Measurements from ENCODE around the gene CTNND2.
"Not testable (repeated sequence)": the region's sequence is repeated elsewhere in the genome, so short reads cannot be mapped to it uniquely, and the experiment has no call there.

Gene CTNND2

DNA sequence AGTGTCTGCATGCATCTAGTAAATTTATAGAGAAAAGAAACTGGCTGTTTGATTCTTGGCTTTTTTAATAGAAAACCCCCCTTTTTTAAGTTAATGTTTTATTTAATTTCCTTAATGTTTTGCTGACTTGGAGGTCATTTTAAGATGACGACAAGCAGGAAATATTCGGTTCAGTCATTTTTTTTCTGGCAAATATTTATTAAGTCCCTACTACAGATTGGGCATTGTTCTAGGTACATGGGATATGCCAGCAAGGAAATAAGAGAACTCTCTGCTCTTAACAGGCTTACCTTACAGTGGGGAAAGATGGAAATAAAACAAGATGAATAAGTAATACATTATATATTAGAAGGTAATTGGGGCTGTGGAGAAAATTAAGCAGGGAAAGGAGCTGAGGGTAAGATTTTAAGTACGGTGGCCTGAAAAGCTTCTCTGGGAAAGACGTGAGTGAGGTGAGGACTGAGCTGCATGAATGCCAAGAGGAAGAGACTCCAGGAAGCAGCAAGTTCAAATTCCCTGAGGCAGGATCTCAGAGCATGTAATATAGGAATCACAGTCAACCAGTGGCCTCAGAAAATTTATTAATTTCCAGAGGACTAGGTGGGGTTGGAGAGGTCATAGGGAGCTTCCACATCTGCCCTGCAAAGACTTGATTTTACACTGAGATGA is 827.2 kb downstream of the CTNND2 start:
- DNase-seq (ENCODE audit: low spot score) = no peak

DNA sequence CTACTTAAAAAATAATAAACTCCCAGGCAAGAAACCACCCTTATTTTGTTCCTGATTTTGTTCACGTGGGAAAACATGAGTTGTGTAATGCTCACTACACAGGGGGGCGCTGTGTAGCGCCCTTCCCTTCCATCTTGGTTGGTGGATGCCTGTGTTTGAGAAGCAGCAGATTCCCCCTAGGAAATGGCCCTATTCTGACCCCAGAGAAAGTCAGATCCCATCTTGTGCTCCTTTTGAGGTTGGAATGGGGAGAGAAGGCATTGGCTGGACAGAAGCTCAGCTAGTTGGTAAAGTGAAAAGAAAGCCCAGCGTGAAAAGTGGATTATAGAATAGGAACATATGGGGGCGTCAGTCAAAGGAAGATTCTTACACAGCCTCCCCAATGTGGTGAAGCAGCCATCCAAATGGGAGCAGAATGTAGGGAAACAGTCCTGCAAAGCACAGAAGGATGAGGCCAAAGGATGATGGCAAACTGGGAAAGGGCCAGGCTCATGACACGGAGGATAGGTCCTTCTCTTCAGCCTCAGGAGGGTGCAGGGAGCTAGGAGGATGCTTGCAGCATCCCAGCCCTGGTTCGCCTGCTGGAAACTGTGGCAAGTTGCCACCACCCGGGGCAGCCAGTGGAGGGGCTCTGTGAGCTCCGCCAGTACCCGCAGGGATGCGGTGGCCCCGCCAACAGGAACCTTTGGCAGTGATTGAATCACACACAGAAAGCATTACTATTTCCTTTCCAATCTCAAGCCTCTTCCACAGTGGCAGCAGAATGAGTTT is 829.0 kb downstream of the CTNND2 start:
- DNase-seq (ENCODE audit: low spot score) = no peak

DNA sequence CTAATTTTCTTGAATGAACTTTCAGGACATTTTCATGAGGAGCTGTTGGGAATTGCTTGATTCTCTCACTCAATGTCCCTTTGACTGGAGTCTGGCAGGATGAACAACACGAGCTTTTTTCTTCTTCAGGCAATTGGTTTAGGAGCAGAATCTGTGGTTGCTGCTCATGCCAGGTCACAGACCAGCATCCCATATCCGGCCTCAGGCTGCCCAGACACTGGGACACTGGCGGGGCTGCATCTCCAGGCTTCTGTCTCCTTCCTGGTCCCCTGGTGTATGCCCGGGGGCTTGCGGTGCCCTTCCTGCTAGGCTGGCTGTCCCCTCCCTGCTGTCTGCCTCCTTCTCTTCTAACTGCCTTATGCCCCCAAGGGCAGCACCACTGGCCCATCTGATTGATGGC is 831.7 kb downstream of the CTNND2 start:
- DNase-seq (ENCODE audit: low spot score) = no peak

DNA sequence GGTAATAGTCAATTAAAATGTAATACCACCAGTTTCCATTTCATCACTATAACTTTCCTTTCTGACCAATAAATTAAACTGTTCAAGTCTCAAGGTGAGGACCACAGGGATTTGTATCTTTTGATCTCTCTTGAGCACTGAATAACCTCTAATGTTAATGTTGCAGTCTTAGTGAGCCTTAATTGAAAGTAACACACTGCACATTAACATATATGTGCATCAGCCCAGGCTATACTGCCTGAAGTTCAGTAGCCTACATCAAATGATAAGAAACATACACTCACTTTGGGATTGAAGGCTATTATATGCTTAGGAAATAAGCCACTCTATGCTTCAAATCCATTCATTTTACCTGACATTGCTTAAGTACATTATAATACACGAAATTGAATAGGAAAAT is 832.2 kb downstream of the CTNND2 start:
- no peak for DNase-seq (ENCODE audit: low spot score)

DNA sequence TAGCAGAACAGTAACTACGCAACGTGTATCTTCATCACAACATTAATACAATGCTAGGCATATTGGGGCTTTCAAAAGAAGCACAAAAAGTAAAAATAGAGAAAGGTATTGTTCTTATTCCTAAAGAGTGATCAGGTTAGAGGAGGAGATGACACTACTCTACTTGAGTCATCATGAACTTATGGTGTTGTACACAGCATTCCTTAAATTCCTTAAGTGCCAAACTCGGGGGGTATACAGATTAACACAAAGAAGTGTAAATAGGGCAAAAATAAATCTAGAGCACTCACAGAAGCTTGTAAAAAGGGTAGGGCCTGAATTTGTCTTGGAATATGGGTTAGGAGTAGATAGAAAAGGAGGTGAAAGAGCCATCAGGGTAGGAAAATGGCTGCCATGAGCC is 835.2 kb downstream of the CTNND2 start:
- no peak for DNase-seq (ENCODE audit: low spot score)

DNA sequence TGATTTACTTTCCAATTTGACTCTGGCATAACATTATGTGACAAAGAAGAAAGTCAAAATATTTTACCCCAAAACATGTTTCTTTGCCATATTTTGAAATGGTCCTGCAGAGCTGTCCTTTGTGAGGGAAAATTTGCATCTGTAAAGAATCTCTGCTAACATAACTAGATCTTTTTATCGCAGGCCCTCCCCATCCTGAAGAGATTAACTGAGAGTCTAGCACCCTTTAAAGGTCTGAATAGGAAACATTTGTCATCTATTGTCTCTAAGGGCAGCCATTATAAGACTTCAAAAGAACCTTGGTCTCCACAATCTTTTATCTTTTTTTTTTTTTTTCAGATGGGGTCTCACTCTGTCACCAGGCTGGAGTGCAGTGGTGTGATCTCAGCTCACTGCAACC is 838.5 kb downstream of the CTNND2 start:
- DNase-seq (ENCODE audit: low spot score) = not testable (repeated sequence)

DNA sequence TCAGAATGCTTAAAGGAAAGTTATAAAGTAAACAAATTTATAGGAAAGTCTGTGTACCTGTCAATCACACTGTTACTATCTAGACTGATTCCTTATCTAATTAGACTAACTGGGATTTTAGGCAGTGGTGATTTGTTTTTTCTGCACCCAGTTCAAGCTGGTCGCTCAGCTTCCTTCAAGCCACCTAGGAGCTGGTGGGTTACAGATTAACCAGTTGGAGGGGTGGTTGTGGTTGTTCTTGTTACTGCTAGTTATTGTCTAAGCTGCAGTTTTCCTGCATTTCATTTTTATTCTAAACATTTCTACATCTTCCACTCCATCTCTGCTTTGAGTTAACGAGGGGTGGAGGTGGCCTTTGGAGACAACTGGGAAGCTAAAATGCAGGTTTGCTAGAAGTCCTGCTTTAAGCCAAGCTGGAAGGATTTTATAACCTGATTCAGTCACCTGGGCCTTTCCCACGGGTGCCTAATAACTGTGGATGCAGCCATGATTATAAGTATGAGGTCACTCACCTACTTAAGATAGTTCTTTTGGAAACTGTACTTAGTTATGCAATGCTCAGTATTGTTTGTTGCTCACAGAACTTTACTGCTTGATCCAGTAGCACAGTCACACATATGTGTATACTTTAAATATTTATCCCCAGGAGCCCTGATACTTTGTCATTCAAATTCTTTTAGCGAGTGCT is 839.3 kb downstream of the CTNND2 start:
- DNase-seq (ENCODE audit: low spot score) = no peak

DNA sequence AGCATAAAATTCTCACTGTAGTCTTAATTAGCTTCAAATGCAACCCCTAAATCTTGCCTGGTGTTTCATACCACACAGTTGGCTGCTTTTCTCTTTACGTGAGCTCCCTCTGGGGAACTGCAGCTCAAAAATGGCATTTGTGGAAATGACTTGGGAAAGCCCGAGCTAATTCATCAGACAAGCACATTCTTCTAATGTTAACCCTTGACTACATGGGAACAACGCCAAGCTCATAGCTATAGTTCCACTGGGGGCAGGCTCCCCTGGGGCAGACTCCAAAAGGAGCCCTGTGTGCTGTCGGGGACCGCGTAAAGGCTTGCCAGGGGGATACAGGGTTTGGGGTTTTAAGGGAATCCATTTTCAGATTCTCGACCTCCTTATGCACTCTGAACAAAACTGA is 841.8 kb downstream of the CTNND2 start:
- DNase-seq (ENCODE audit: low spot score) = no peak

DNA sequence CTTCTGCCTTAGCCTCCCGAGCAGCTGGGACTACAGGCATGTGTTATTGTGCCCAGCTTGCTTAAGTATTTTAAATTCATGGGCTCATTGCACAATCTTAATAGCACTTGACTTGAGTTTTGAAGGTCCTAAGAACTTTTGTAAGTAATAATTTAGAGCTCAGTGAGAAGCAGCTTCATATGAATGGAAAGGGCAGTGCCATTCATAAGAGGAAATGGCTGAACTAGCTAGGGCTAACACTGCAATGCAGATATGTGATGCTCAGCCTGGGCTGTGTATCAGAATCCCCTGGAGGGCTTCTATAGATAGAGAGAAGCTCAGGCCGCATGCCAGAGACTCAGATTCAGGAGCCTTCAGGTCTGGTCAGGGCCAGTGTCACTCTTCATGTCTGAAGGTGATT is 847.7 kb downstream of the CTNND2 start:
- DNase-seq (ENCODE audit: low spot score) = no peak

DNA sequence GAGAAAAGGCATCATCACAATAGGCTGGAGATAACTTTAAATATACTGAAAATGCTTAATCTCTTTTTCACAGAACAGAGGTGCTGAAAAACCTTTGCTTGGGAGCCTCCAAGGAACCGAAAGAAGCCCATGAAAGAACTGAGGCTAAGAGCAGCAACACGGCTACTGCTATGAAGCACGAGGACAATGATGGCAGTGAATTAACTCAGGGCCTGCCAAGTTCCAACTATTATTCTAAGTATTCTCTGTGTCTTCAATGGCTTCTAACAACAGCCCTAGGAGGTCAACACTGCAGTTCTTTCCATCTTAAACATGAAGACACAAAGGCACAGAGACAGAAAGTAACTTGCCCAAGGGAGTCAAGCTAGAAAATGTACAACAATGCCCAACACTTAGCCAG is 850.2 kb downstream of the CTNND2 start:
- DNase-seq (ENCODE audit: low spot score) = no peak

DNA sequence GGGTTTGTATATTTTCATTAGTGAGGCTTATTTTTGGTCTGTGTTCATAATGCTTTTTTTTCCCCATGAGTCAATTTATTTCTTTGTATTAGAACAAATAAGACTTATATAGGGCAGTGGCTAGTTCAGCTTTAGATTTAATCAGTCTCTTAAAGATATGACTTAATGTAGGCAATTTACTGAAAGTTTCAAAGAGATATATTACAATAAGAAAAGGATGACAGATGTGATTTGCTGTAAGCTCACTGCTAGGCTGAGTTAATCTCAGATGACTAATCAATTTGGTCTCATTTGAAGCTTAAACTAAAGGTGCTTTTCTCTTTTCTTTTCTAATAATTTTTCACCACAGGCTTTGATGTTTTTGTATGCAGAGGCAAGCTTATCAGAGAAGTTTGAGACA is 851.4 kb downstream of the CTNND2 start:
- DNase-seq (ENCODE audit: low spot score) = no peak

DNA sequence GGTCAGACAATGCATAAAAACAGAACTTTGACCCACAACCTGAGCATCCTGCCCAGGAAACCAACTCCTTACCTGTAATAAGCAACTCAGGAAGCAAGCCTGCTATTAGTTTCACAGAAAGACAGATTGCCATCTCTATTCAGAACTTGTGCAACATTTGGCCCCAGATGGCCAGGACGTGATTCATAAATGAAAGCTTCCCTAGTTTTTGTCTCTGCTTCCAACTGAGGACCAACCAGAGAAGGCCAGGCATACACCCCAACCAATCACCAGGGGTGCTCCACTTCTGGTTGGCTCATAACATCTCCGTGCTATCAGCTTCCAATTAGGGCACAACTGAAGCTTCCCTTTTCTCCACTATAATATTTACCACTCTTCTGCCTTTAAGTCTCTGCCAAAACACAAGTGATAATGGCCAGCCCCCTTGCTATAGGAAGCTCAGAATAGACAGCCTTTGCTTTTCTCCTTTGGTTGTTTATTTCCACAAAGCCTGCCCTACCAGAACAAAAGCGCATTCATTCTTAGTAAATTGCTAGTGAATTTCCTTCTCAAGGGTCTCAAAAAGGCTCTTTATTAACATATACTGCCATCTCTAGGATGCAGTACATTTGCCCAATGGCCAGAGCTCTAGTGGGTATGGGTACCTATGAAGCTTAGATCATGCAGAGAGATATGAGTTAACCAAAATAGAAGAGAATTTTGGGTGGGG is 853.5 kb downstream of the CTNND2 start:
- no peak for DNase-seq (ENCODE audit: low spot score)

DNA sequence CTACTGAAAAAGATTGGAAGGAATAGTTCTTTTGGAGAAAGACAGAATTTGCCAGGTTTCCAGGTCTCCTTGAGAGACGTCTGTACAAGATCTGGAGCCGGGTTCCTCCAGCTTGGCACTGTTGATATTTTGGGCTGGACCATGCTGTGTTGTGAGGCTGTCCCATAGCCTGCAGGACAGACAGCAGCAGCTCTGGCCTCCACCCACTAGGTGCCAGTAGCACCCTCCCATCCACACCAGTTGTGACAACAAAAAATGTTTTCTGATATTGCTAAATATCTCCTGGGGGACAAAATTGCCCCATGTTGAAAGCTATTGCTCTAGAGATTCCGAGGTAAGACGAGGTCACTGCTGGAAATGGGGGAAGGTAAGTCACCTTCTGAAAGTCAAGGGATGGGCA is 855.5 kb downstream of the CTNND2 start:
- DNase-seq (ENCODE audit: low spot score) = no peak

DNA sequence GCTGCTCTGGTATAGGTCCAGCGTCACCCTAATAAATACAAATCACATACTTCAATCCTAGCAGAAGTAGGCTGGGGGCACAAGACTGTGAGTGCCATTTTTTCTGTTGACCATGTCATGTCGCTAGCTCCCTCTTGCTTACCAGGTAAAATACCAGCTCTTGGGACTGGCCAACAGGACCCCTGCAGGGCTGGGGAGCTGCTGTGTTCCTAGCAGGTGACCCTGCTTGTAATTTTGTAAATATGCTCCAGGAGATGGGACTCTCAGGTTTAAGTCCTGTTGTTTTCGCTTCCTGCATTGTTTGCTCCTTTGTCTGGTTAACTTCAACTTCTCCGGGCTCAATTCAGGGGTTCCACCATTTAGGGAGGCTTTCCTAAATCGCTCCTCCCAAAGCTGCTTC is 856.6 kb downstream of the CTNND2 start:
- no peak for DNase-seq (ENCODE audit: low spot score)

DNA sequence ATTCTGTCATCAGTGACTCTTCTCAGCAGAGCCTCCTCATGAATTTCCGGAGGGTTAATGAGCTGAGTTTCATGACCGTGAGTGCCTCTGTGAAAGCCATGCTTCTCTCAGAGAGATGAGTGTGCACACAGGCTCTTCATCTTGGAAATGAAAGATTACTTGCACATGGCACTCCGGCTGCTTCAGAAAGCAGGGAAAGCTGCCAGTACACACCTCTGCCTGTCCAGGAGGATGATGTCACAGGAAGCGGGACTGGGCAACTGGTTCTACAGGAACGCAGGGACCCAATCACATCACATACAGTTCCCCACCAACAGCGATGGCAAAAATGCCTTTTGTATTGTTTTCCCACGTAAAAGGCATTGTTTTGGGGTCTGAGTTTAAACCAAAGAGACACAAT is 857.2 kb downstream of the CTNND2 start:
- DNase-seq (ENCODE audit: low spot score) = no peak

DNA sequence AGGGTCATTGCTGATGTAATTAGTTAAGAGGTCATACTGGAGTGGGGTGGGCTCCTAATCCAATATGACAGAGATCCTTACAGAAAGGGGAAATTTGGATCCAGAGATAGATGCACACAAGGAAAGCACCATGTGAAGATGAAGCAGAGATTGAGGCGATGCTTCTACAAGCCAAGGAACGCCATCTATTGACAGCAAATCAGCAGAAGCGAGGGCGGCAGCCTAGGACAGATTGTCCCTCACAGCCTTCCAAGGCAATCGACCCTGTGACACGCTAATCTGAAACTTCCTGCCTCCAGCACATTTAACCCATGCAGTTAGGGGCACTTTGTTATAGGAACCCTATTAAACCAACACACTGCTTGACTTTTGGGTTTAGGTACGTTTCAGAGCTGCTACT is 858.1 kb downstream of the CTNND2 start:
- no peak for DNase-seq (ENCODE audit: low spot score)

DNA sequence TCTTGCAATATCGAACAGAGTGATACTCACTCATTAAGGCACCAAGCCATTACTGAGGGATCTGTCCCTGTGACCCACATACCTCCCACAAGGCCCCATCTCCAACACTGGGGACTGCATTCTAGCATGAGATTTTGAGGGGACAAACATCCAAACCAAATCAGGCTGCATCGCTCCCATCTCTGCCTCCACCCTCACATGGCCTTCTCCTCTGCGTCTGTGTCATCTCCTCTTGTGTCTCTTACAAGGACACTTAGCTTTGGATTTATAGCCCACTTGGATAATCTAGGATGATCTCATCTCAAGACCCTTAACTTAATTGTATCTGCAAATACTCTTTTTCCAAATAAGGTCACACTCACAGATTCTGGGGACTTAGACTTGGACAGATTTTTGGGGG is 858.8 kb downstream of the CTNND2 start:
- DNase-seq (ENCODE audit: low spot score) = no peak

DNA sequence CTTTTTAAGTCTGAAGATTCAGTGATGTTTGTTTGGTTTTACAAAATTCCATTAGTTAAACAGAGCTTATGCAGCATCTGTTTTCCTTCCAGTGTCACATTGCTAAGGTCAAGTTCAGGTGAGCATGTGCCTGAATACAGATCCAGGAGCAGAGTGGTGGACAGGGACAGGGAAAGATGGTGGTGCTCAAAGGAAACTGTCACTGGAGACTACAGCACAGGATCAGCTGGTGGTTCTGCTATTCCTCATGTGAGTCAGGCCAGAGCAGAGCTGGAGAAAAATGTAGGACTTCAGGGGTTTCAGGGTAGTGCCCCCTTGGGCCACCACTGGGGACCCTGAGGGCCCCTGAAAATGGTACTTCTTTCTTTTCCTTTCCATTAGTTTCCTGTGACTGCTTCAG is 859.7 kb downstream of the CTNND2 start:
- no peak for DNase-seq (ENCODE audit: low spot score)

DNA sequence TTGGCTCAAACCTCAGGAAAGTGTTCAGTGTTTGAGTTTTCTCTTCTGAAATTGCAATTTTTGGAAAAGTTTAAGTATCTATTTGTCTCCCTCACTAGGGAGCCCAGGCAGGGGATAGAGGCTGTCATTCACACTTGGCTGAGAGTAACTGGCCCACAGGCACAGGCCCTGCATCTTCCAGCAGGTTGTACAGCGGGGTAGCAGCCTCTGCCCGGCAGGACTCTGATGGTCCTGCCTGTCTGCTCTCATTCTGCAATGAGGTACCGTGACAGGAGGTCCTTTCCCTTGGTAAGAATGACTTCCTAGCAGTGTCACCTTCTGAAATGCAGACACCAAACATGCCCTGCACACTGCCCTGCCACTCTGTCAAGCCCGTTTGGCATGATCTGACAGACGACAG is 860.4 kb downstream of the CTNND2 start:
- no peak for DNase-seq (ENCODE audit: low spot score)

DNA sequence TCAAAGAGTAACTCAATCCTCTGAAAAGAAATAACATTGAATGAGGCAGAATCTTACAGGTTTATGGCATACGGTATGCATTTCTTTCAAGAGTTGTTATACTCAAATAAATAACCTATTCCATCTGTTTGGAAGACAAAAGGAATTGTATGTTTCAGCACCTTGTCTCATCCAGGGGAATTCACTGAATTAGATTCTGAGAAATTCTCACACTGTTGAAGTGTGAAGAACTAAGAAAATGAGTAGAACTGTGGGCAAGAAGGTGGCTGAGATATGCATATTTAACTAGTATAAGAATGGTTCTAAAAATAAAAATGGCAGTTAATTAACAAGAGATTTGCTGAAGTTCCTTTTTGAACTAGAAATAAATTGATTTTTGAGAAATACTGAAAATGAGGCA is 863.9 kb downstream of the CTNND2 start:
- DNase-seq (ENCODE audit: low spot score) = no peak

DNA sequence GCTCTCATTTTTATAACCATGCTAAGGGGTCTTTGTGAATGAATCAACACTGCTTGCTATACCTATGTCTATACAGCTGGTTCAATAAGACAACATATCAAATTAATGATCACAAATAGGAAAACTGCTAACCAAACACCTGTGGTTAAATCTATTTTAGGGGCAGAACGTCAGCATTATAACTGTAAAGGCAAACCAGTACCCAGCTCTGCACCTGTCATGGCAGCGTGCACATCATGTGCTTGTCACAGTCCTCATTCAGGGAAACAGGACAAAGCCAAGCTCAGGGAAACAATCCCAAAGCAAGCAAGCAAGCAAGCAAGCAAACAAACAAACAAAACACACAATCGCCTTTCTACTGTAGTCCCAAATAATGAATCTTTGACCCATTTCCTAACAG is 865.5 kb downstream of the CTNND2 start:
- DNase-seq (ENCODE audit: low spot score) = no peak

DNA sequence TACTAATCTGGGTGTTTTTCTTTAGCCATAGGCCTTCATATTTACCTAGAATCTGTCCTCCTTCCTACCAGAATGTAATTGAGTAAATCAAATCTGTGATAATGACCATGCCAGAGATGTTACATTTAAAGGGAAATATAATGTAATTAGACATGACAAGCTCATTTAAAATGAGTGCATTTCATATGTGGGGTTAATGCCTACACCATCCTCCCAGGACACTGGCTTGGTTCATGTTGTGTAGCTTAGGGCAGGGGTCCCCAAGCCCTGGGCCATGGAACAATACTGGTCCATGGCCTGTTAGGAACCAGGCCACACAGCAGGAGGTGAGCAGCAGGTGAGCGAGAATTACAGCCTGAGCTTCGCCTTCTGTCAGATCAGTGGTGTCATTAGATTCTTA is 866.3 kb downstream of the CTNND2 start:
- DNase-seq (ENCODE audit: low spot score) = no peak

DNA sequence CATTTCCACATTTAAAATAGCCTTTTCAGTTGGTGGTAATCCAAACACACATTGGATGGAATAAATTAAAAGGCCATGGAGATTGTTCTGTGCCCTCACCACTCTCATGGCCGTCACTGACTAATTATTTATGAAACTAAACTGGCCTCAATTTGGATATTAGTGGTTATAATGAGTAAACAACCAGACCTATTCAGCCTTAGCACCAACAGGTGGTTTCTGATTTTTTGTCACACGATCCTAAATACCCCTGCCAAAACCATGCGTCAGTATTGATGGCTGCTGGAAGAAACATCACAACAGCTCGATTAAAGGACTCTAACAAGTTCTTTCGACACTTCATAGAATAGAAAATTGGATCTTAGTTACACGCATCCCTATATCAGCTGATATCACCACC is 867.2 kb downstream of the CTNND2 start:
- no peak for DNase-seq (ENCODE audit: low spot score)
